Measurements from ENCODE around the gene ZC2HC1C. TPM values are rescaled to one million over a fixed set of nuclear protein-coding genes. Genes with fewer than 3 reads are reported as not detected.

ZC2HC1C gene
- total and polyA plus RNA-seq, 3 donors from 2014 or later, result 35.2 to 233 (median 63.5) TPM

GRCh38 chr14:75096959-75097358 lies 27.5 kb downstream of the ZC2HC1C start:
- Histone ChIP-seq H3K4me3 (no peak overlapping the region), H3K4me1 (no peaks in the 10 kb centered on the region), H3K27ac (no peak overlapping the region), H3K27me3 (no peaks in the 10 kb centered on the region), H3K36me3 (ENCODE audit: low read depth, missing control alignments) (no peaks in the 10 kb centered on the region), H3K9me3 (no peaks in the 10 kb centered on the region)
- intact Hi-C loops (cut with DNase I; ENCODE audit: low total_unique reads), result no loop called here
- TF ChIP-seq CTCF (IDR thresholded peaks at IDR 0.05), result no peak
- TF ChIP-seq POLR2A (IDR thresholded peaks at IDR 0.05), result no peak
- no peak for DNase-seq
- 93 to 94% methylated on average over 5 to 6 of the region's 6 CpGs for WGBS, 2 donors

- intact Hi-C loops (cut with DNase I; ENCODE audit: low total_unique reads), result no loop called here
- TF ChIP-seq POLR2A (IDR thresholded peaks at IDR 0.05) (no peak), CTCF (IDR thresholded peaks at IDR 0.05) (no peak)
- H3K27ac ChIP-seq, result no peak overlapping the region
- H3K4me3 ChIP-seq, result no peak overlapping the region
- DNase-seq, result no peak
- no peaks in the 10 kb centered on the region for H3K9me3 ChIP-seq
- no peaks in the 10 kb centered on the region for H3K36me3 ChIP-seq (ENCODE audit: low read depth, missing control alignments)
- H3K27me3 ChIP-seq, result no peaks in the 10 kb centered on the region
- H3K4me1 ChIP-seq, result no peaks in the 10 kb centered on the region
Observed at GRCh38 chr14:75098212-75098611, 28.8 kb downstream of the ZC2HC1C start.

GRCh38 chr14:75098682-75099081 lies 29.2 kb downstream of the ZC2HC1C start:
- Histone ChIP-seq H3K27ac (no peak overlapping the region), H3K27me3 (no peaks in the 10 kb centered on the region), H3K9me3 (no peaks in the 10 kb centered on the region), H3K4me3 (no peak overlapping the region), H3K36me3 (ENCODE audit: low read depth, missing control alignments) (no peaks in the 10 kb centered on the region), H3K4me1 (no peaks in the 10 kb centered on the region)
- DNase-seq, result no peak
- WGBS, 2 donors, result 57 to 60% methylated on average over 1 of the region's 1 CpG
- TF ChIP-seq CTCF (IDR thresholded peaks at IDR 0.05) (no peak), POLR2A (IDR thresholded peaks at IDR 0.05) (no peak)
- intact Hi-C loops (cut with DNase I; ENCODE audit: low total_unique reads), result no loop called here

GRCh38 chr14:75101491-75101890 lies 32.0 kb downstream of the ZC2HC1C start:
- intact Hi-C loops (cut with DNase I; ENCODE audit: low total_unique reads), result no loop called here
- H3K9me3 ChIP-seq, result no peaks in the 10 kb centered on the region
- H3K4me3 ChIP-seq, result no peak overlapping the region
- no peaks in the 10 kb centered on the region for H3K27me3 ChIP-seq
- H3K27ac ChIP-seq, result no peak overlapping the region
- no peak for TF ChIP-seq POLR2A (IDR thresholded peaks at IDR 0.05)
- TF ChIP-seq CTCF (IDR thresholded peaks at IDR 0.05), result no peak
- H3K36me3 ChIP-seq (ENCODE audit: low read depth, missing control alignments), result no peaks in the 10 kb centered on the region
- WGBS, 2 donors, result 91 to 93% methylated on average over 4 of the region's 4 CpGs
- no peak for DNase-seq
- no peaks in the 10 kb centered on the region for H3K4me1 ChIP-seq

- intact Hi-C loops (cut with DNase I; ENCODE audit: low total_unique reads), result no loop called here
- no peak for DNase-seq
- no peak overlapping the region for H3K27ac ChIP-seq
- H3K9me3 ChIP-seq, result no peaks in the 10 kb centered on the region
- H3K4me3 ChIP-seq, result no peak overlapping the region
- TF ChIP-seq CTCF (IDR thresholded peaks at IDR 0.05), result no peak
- no peak for TF ChIP-seq POLR2A (IDR thresholded peaks at IDR 0.05)
- WGBS, 2 donors, result 72 to 97% methylated on average over 3 of the region's 3 CpGs
- no peaks in the 10 kb centered on the region for H3K36me3 ChIP-seq (ENCODE audit: low read depth, missing control alignments)
- no peaks in the 10 kb centered on the region for H3K27me3 ChIP-seq
- no peaks in the 10 kb centered on the region for H3K4me1 ChIP-seq
Observed at GRCh38 chr14:75107186-75107585, 37.7 kb downstream of the ZC2HC1C start.

All from testis (tissue), 3 donors.